Pancreas (tissue), 10 donors: Measurements from ENCODE around the gene RBMXL2. TPM values are rescaled to one million over a fixed set of nuclear protein-coding genes. Genes with fewer than 3 reads are reported as not detected.

Experiments used
- ATAC-seq, 4 donors: fragments of 200-7000 bp; cut with Tn5 transposase; one replicate each; pipeline versions ENCODE4 v1.8.0 to v1.9.1; 2020; ENCODE audit warnings: mild to moderate bottlenecking in 4 of 4, moderate library complexity in 4 of 4
- DNase-seq, 6 donors: peaks; one replicate each; pipeline ENCODE4 v3.0.0-alpha.2; 2020
- FAIRE-seq: peaks from 2 replicates; lab custom pipeline; 2012; peaks lifted over from hg19 to GRCh38; lab: Jason Lieb, UNC
- H3K27ac ChIP-seq, 4 donors: fragments of 200-600 bp; sonication (generic); 1 replicate in 3 of 4; 2 replicates in 1 of 4; pipeline versions ENCODE4 v1.5.0 to v1.8.0; 2020
- H3K27me3 ChIP-seq, 4 donors: fragments of 200-600 bp; one replicate each; pipeline ENCODE4 v1.8.0; 2021
- H3K36me3 ChIP-seq, 3 donors: fragments of 200-600 bp; sonication (generic) in 1 of 3; one replicate each; pipeline versions ENCODE4 v1.5.0 to v1.8.0; 2020 to 2021
- H3K4me1 ChIP-seq, 3 donors: fragments of 200-600 bp; one replicate each; pipeline ENCODE4 v1.8.0; 2021
- H3K4me3 ChIP-seq, 4 donors: fragments of 200-600 bp; sonication (generic) in 2 of 4; one replicate each; pipeline versions ENCODE4 v1.5.0 to v1.8.0; 2020 to 2021
- H3K9me3 ChIP-seq, 4 donors: fragments of 200-600 bp; one replicate each; pipeline ENCODE4 v1.8.0; 2021
- CTCF ChIP-seq, 4 donors: fragments of 200-600 bp; sonication (generic) in 3 of 4; IDR thresholded peaks; one replicate each; pipeline versions ENCODE4 v1.5.0 to v1.8.0; 2021; ENCODE audit warnings: antibody characterized with exemption in 4 of 4
- WGBS, 2 donors: extraction: QIAGEN DNeasy Blood & Tissue Kit; methylation state at CpG; one replicate each; pipeline ENCODE4 v1.1.7; 2013; 5-methylcytosine and 5-hydroxymethylcytosine counted together
- intact Hi-C, 3 donors: fragments of 100-400 bp; cut with DNase I; formaldehyde crosslinking; loops; one replicate each; pipeline versions ENCODE4 v1.11.1 to v1.14.2; 2022
- polyA plus RNA-seq, 2 donors: library from polyadenylated mRNA; stranded (reverse); fragments of 200-250 nt; gene quantifications; one replicate each; pipeline ENCODE4 v1.2.3, GENCODE V29; 2013
- total RNA-seq, 6 donors: library from RNA; stranded (reverse); fragmentation: NEBNext Ultra II Directional in 4 of 6; extraction: Animal tissue kit (Norgen Biotek cat#: 25700) in 4 of 6; gene quantifications; one replicate each; pipeline versions ENCODE4 v1.2.1 to v1.2.4, GENCODE V29; 2021 to 2023
- donor health status: healthy with polysubstance abuse.
- donor health status: DM: no; HTN: no; CAD: no; lungs with moderate emphysema.
- donor health status: DM: no; HTN: no; CAD: no.
- donor health status: control.
- donor health status: control.
- donor health status: Bipolar disorder and iron deficiency.
- donor health status: DM: yes; HTN: yes; CAD: no.
- donor health status: DM: no; HTN: no; CAD: no.
- donor health status: DM: no; HTN: no; CAD: no.
- donor health status: DM: yes; HTN: yes; CAD: no.

RBMXL2 gene
- total and polyA plus RNA-seq, 8 donors = not detected

GRCh38 chr11:7060868-7061267, 27.9 kb upstream of the RBMXL2 start:
- H3K4me1 ChIP-seq = no peaks in the 10 kb centered on the region
- no peak overlapping the region for H3K27ac ChIP-seq
- no peak overlapping the region for H3K4me3 ChIP-seq
- intact Hi-C loops = no loop called here
- H3K27me3 ChIP-seq = no peaks in the 10 kb centered on the region
- H3K36me3 ChIP-seq = no peaks in the 10 kb centered on the region
- no peak for TF ChIP-seq CTCF (IDR thresholded peaks at IDR 0.05)
- no peak for ATAC-seq
- WGBS, 2 donors = 69 to 93% methylated on average over 1 of the region's 1 CpG
- no peaks in the 10 kb centered on the region for H3K9me3 ChIP-seq
- FAIRE-seq = no peak
- no peak for DNase-seq

DNA sequence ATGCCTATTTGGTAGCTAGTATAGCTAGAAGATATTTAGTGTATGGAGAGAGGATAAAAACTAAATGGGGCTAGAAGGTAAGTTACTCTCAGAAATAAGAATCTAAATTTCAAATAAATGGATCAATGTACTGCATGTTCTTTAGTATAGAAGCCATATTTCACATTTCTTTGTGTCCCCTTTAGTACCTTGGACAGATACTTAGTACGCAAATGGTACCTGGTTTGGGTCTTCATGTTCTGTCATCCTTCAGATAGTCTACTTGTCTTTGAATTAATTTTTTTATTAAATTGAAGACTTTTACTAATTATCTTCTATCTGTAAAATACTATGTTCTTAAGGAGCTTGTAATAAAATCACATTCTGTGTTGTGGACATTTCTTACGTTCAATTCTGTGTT, 26.3 kb upstream of the RBMXL2 start:
- no peak for FAIRE-seq
- Histone ChIP-seq H3K36me3 (no peaks in the 10 kb centered on the region), H3K9me3 (no peaks in the 10 kb centered on the region), H3K27me3 (no peaks in the 10 kb centered on the region), H3K4me1 (no peaks in the 10 kb centered on the region), H3K4me3 (no peak overlapping the region), H3K27ac (no peak overlapping the region)
- WGBS, 2 donors = 85 to 89% methylated on average over 2 of the region's 2 CpGs
- no peak for DNase-seq
- TF ChIP-seq CTCF (IDR thresholded peaks at IDR 0.05) = no peak
- ATAC-seq = no peak
- intact Hi-C loops = no loop called here

- 51 to 52% methylated on average over 4 of the region's 4 CpGs for WGBS, 2 donors
- Histone ChIP-seq H3K4me1 (no peaks in the 10 kb centered on the region), H3K36me3 (no peaks in the 10 kb centered on the region), H3K9me3 (no peaks in the 10 kb centered on the region), H3K27me3 (no peaks in the 10 kb centered on the region), H3K27ac (no peak overlapping the region), H3K4me3 (no peak overlapping the region)
- DNase-seq (no peak), ATAC-seq (no peak), FAIRE-seq (no peak)
- no peak for TF ChIP-seq CTCF (IDR thresholded peaks at IDR 0.05)
- intact Hi-C loops = no loop called here
Observed at GRCh38 chr11:7072401-7073028, 16.3 kb upstream of the RBMXL2 start.

- no peak for TF ChIP-seq CTCF (IDR thresholded peaks at IDR 0.05)
- peak in 1 of 6 donors; percentile 22 for DNase-seq
- intact Hi-C loops = no loop called here
- Histone ChIP-seq H3K36me3 (no peaks in the 10 kb centered on the region), H3K27me3 (no peaks in the 10 kb centered on the region), H3K4me3 (no peak overlapping the region), H3K9me3 (no peaks in the 10 kb centered on the region), H3K4me1 (no peaks in the 10 kb centered on the region), H3K27ac (no peak overlapping the region)
- no peak for ATAC-seq
- WGBS, 2 donors = 53 to 62% methylated on average over 16 of the region's 16 CpGs
- no peak for FAIRE-seq
Observed at GRCh38 chr11:7077101-7077500, 11.7 kb upstream of the RBMXL2 start.

GRCh38 chr11:7079545-7080135, 9.2 kb upstream of the RBMXL2 start:
- FAIRE-seq = no peak

More at GRCh38 chr11:7079545-7080135, 9.2 kb upstream of the RBMXL2 start:
- 60 to 63% methylated on average over 7 of the region's 7 CpGs for WGBS, 2 donors
- TF ChIP-seq CTCF (IDR thresholded peaks at IDR 0.05) = no peak
- intact Hi-C loops = no loop called here
- no peak overlapping the region for H3K4me3 ChIP-seq
- no peaks in the 10 kb centered on the region for H3K4me1 ChIP-seq
- H3K36me3 ChIP-seq = no peaks in the 10 kb centered on the region
- H3K27me3 ChIP-seq = no peaks in the 10 kb centered on the region
- no peaks in the 10 kb centered on the region for H3K9me3 ChIP-seq
- ATAC-seq (no peak), DNase-seq (no peak)
- H3K27ac ChIP-seq = no peak overlapping the region
